Activated T-cell treated with anti-CD3 and anti-CD28 coated beads for 4 hours (primary cell): Measurements from ENCODE around the gene ACAN.

ENCODE experiments used
- DNase-seq: peaks from one replicate; pipeline ENCODE4 v3.0.0-alpha.2; 2020

ACAN gene

DNA sequence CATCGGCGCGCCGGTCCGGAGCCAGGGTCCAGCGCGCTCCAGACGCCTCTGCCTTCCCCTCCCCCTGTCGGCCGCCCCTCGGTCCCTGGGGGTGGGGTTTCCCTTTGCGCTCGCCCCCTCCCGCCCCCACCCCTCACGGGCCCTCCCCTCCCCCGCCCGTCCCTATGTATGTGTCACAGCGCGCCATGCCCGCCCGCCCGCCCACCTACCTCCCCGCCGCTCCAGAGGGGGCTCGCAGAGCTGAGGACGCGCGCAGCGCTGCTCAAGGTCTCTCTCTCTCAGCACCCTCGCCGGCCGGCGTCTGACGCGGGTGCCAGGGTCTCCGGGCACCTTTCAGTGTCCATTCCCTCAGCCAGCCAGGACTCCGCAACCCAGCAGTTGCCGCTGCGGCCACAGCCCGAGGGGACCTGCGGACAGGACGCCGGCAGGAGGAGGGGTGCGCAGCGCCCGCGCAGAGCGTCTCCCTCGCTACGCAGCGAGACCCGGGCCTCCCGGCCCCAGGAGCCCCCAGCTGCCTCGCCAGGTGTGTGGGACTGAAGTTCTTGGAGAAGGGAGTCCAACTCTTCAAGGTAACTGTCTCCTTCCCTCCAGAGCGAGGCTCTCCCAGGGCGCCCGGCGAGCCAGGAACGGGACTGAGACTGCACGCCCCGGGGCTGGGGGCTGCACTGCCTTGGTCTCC is at the start of gene ACAN:
ACAN (plus strand) TSS at position 196 of the 679 bp plus-strand sequence. CDS start 32,771 bp downstream, outside the sequence.
- no peak for DNase-seq

DNA sequence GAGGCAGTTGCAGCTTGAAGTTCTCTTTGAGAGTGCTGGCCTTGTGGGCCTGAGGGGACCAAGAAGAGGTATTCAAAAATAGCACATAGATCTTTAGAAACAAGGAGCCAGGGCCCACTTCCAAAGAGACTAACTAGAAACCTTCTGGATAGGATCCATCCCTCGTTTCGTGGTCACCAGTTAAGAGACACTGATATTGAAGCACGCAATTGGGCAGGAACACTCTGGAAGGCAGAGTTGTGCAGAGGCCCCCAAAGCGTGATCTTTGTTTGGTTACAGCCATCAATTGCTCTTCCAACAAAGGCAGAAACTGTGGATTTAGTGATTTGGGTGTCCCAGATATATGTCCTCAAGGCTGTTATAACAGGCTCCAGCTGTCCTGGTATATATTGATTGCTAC is 46.7 kb upstream of the ACAN start:
- no peak for DNase-seq

DNA sequence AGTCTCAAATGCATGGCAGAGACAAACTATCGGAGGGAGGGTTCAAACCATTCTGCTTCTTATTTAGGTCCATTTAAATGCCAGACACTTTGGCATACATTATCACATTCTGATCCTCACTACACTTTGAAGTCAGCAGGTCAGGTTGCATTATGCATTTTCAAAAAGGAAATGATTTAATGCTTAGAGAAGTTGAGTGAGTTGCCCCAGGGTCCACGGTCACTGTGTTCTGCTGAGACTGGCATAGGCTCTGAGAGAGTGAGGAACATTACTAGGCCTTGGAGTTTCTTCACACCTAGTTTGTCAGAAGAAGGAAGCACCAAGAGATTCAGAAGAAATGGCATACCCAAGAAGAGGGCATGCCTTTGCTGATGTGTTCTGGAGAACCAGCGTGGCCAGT is 46.3 kb upstream of the ACAN start:
- no peak for DNase-seq

DNA sequence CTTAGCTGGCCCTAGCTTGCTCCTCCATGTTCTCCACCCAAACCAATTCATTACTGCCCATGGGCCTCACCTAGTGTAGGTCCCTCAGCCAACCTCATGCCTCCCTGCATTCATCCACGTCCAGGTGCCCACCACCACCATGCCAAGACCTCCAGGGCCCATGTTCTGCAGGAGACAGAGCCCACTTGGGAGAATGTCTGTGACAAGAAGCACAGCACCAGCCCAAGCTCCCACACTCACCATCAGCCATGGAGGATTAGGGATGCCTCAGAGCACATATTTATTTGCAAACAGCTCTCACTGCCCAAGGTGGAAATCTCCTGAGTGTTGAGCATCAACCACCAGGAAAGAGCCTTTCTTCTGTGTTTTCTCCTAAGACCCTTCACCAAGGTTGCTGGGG is 43.4 kb upstream of the ACAN start:
- no peak for DNase-seq

DNA sequence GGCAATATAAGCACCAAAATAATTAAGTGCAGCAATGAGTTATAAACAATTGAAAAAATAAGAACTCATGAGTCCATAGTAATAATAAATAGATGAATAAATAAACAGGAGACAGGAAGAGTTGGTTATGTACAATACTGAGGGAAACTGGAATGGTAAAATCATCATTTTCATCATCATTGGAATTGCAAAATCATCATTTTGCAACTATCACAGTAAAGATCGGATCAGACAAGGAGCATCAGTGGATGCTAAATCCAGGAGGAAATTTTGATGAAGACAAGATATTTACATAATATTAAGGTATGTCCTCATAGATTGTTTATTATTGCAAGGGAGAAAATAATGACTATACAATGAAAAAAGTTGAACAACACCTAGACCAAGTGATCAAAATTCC is 38.8 kb upstream of the ACAN start:
- no peak for DNase-seq

DNA sequence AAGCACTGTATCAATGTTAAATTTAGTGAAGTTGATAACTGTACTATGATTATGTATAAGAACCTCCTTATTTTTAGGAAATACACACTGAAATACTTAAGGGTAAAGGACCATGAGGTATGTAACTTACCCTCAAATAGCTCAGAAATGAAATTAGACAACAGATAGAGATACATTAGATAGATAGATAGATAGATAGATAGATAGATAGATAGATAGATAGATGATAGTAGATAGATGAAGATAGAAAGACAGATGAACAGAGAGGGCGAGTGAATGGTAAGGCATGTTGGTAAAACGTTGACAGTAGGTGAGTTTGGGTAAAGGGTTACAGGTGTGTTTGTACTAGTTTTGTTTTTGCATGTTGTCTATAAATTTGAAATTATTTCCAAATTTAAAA is 38.0 kb upstream of the ACAN start:
- DNase-seq: no peak

DNA sequence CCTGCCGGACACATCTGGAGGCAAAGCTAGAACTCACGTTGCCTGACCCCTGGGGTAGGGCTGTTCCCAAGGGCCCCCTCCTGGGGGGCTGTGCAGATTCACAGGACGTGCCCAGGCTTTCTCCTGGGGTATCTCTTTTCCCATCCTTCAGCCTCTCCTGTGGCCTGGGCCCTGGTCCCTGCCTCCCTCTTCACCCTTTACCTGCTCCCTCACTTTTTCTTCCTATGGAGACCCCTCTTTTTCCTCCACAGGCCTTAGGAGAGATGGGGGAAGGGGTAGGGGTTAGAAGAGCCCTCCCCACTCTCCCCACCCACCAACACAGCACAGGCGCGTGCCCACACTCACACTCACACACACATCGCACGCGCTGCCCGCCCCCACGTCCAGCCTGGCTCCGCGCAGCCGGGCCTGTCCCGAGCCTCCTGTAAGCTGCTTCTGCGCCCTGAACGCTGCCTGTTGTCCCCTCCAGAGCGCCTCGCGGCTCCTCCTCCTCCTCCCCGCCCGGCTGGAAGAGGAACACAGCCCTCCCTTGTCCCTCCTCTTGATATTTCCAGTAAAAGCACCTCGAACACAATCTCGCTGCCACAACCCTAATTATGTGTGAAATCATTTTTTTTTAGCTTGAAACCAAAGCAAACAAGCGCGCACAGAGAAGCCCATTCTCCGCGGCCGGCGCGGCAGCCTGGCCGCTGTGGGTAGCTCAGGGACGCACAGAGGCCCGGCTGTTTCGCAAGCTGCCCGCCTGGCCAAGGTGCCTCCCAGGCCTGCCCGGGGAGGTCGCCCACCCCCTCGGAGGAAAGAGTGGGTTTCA is 33.9 kb upstream of the ACAN start:
- no peak for DNase-seq

DNA sequence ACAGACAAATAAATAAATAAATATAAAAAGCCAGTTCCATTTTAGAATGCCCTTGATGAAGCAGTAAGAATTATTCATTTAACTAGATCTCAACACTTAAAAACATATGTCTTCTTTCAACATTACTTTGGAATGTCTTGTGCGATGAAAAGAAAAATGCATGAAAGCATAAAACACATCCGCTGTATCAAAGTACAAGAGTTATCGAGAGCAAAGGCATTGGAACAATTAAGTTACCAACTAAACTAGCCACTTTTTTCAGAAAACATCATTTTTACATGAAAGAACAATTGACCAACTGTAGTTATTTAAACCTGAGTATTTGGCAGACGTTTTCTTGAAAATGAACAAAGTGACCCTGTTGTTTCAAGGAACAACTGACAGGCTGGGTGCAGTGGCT is 27.5 kb upstream of the ACAN start:
- no peak for DNase-seq

DNA sequence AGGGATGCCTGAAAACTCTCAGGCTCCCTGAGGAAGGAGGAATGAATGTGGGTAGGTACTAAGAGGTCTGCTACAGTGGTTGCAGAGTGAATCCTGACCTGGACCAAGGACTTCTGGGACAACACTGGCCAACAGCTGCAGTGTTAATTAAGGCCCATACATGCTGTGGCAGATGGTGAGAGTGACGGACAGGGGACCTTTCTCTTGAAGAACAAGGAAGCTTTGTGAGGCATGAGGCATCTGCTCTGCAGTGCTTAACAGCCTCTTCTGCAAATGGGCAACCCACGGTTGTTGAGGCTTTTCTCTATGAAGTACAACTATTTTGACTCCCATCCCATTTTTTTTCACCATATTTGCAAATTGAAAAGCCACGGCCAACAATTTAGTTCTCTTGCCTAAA is 26.6 kb upstream of the ACAN start:
- no peak for DNase-seq

DNA sequence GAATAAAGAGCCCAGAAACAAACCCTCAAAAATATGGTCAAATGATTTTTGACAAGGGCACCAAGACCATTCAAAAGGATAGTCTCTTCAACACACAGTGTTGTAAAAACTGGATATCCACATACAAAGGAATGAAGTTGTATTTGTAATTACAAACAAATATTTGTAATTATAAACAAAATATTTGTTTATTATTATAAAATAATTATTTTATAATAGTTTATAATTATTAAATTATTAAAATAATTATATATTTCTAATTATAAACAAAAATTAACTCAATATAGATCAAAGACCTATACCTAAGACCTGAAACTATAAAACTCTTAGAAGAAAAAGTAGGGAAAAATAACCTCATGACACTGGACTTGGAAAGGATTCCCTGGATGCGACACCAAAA is 23.3 kb upstream of the ACAN start:
- no peak for DNase-seq

DNA sequence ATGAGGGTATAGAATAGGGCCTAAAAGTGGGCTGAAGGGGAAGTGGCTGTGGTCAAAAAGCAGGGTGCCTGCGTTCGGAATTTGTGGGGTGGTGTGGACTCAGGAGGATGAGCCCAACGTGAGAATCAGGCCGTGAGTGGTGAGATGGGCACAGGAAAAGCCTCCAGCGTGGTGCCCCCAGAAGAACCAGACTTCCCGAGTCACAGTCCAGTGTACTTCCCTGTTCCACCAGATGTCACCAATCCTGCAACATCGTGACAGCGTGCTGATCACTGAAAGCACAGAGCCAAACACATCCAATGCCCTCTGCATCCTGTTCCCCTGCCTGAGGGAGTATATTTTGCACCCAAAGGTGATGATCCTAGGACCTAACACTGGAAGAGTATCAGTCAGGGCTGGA is 20.8 kb upstream of the ACAN start:
- no peak for DNase-seq

DNA sequence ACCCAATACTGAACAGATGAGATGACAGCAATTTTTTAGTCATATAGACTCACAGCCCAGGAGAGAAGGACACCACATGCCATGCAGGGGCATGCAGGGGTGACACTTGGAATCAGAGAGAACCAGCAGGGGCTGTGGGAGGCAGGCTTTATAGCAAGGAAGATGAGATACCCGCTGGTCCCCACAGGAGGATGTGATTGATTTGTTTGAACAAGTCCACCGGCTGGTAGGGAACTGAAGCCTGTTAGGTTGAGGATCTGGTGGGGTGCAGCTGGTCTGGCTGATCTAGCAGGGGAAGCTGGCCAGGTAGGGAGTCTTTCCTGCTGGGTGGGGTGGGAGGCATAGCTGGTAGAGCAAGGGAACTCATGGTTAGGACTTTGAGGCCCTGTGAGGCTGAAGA is 18.0 kb upstream of the ACAN start:
- DNase-seq: no peak

DNA sequence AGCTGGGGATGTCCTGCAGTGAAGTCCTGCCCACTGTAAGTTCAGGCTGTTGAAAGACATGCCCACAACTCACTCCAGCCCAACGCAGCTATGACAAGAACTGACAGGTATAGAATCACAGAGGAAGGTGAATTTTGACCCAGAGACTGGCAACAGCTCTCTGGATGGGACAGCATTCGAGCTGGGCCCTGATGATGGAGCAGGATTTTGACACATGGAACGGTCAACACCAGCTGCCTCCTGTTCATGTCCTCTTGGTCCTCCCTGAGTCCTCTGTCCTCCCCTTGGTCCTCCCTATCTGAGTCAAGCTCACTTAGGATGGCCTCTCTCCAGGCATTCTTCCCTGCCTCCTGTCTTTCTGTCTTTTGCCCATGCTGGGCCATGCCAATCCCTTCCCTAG is 15.2 kb upstream of the ACAN start:
- DNase-seq: no peak

DNA sequence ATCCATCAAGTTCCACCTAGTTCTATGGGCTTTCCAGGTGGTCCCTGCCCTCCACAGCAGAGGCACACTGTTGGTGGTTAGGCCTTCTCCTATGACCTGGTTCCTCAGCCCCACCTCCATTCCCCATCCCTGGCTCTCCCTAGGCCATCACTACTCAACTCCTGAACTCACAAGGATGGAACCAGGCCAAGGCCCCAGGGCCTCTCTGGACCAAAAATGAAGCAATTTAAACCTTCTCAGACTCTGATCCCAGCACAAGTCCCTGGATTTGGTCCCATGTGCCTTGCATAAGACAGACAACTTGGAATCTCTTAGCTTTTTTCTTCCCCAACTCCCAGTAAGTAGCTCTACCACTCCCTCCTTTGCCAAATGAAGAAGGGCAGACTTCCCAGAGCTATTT is 14.4 kb upstream of the ACAN start:
- DNase-seq: no peak

DNA sequence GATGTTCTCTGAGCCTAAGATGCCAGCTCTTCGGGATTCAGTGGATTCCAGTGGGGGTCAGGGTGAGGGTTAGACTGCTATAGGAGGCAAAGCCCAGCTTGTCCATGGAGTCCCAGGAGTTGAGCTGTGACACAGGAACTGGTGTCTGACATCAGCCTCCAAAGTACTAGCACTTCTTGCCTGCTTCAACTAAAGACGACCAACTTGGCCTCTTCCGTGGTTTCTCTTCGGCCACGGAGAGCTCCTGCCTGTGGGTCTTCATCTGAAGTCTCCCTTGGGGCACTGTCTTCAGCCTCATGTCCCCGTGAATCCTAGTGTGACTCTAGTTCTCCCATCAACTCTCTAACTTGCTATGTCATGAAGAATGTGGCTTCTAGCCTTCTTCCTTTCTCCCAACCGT is 12.8 kb upstream of the ACAN start:
- DNase-seq: no peak

DNA sequence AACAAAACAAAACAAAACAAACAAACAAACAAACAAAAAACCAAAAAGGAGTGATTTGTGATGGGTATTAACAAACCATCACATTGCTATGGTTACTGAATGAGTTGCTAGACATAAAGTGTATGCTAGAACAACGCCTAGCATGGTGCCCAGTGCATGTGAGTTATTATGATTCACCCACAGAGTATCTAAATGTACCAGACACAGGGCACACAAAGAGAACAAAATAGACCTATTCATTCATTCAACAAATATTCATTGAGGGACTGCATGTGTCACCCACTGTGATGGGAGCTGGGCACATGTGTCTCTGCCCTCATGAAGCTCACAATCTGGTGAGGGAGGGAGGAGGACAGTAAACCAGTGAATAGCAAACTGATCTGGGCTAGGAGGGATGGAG is 11.6 kb upstream of the ACAN start:
- no peak for DNase-seq

DNA sequence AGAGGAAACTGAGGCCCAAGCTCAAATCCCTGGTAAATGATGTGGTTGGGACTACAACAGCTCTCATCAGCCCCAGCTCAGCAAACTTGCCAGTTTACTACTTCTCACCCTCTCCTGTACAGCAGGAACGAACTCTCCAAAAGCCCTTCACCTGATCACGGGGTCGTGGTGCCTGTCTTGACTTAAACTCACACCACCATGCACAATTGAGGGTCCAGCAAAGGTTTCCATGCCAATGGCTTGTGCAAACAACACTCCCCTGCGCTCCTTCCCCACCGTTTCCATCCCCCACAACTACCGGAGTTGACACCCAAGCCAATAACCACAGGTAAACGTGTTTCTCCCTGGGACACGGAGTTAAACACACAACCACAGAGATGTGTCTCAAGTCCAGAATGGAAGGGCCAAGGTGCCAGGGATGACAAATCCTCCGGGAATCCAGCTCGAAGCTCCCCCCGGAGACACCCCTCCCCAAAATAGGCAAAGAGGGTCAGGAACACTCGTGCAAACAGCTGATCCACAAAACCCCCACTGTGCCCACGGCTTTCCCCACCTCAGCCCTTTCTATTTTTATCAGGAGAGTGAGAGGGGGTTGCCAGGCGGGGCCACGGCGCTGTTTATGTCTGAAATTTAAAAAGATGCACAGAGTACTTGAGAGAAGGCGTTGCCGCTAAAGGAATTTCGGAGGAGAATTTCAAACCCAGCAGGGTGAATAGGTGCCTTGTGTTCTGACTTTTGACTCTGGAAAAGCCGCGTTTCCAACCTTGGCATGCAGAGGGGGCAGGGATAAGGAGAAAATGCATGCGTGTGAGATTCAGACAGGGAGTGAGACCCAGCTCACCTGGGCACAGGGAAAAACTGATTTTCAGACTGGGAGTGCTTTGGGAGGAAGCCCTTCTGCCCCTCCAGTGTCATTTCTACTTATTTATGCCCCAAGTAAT is 10.6 kb upstream of the ACAN start:
- DNase-seq: no peak

DNA sequence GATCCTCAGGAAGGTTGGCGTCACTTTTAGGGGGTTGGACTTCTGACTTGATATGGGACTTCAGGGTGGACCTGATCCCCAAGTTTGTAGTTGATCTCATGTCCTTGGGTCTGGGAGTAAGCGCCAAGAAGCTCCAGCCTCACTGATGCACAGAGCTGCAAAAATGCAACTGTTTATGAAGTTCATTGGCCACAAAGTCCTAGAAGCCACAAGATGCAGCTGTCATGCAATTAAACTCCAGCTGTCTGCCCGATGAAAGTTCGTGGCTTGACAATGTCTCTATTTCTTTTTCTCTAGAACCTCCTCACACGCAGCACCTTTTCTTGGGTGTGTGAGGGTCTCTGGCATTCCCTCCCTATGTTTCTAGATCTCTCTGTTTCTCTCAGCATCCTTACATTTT is 9.2 kb upstream of the ACAN start:
- DNase-seq: no peak

DNA sequence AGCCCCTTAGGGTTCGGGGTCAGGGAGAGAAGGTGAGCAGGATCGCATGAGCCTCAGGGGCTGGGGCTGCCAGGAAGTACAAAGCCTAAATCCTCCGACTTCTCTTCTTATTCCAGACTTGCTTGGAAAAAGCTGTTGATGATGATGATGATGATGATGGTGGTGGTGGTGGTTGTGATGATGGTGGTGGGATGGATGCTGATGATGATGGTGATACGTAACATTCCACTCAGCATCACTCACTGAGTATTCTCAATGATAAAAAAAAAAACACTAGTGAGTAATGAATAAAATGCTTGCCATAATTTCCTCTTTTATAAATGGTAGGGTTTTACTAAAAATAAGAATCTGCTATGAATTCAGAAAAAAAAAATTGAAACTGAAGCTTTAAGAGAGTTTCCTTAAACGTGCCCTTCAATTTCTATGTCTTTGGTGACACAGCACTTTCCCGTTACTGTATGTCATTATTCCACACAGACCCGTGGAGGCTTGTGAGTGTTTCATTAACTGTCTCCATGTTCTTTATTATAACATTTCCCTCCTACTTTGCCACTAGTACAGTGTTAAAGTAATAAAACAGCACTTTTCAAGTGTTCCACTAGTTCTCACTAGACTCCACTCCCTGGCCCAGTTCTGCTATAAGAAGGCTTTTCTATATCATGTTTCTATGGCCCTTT is 5.4 kb upstream of the ACAN start:
- no peak for DNase-seq

DNA sequence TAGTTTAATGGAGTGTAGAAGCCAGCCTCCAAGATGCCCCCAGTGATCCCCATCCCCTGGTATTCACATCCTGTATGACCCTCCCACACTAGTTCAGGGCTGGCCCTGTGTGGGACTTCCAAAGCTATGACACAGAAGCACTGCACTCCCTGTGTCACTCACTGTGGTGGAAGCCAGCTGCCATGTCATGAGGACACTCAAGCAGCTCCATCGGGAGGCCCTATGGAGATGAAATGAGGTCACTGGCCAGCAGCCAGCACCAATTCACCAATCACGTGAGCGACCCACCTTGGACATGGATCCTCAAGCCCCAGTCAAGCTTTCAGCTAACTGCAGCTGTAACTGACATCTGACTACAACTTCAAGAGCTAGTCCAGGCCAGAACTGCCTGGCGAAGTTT is 3.9 kb upstream of the ACAN start:
- DNase-seq: no peak

DNA sequence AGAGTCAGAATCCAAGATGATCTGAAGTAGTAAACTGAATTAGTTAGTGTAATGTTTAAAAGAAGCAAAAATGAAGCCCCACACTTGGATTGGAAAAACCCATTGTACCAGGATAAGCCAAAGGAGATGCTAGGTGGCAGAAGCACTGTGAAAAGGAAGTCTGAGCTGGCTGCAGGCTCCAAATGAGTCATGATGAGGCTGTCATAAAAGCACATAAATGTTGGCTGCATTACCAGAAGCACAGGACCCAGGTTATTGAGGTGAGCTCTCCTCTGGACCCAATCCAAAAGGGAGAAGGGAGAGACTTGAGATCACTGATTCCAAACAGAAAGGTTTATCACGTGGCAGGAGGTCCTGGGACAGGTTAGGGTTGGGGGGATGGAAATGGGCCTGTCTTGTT is 3.2 kb upstream of the ACAN start:
- no peak for DNase-seq

DNA sequence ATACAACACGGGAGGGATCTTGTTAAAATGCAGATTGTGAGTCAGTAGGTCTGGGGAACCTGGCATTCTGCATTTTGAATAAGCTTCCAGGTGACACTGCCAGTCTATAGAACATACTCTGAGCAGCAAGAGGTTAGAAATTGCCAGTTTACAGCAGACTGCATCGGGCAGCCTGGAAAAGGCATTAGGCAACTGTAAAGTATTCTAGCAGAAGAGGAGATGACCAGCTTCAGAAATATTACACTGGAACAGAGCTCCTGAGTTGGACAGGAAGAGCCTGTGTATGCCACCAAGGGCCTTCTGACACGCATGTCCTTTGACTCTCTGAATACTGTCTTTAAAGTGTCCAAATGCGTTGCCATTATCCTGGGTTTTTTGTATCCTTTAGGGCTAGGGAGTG is 2.5 kb upstream of the ACAN start:
- no peak for DNase-seq
